HPDE6-E6E7 (cell line): Measurements from ENCODE around the gene TAX1BP3.

ENCODE experiments used
- DNase-seq: peaks from one replicate; pipeline ENCODE4 v3.0.0; 2011; ENCODE audit warnings: missing footprints; ENCODE audit errors: extremely low spot score

The TAX1BP3 gene

DNA sequence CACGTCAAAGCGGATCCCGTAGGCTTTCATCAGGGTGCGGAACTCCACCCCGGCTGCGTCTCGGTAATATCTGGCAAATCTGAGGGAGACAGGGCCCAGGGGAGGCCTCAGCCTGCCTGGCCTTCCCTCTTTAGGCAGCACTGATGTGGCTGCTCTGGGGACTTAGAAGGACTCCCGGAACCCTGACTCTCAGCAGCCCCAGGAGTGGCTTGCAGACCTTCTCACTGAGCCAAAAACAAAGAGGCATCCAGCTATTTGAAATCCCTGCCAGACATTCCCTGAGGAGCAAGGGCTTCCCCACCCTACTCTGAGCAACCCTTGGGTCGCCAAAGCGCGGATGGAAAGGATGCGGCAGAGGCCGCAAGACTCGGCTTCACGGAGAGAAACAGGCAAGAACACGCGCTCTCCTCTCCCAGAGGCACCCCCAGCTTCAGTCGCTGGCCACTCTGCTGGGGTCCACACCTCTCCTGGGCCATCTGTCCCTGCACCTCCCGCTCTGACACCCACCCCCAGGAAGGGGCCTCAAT is 19.7 kb upstream of the TAX1BP3 start:
- DNase-seq, result no peak

- no peak for DNase-seq
These were observed 16.8 kb upstream of the TAX1BP3 start for GRCh38 chr17:3685174-3685573.

- peak; percentile 55 for DNase-seq
These were observed 14.7 kb upstream of the TAX1BP3 start for GRCh38 chr17:3683054-3683511.

DNA sequence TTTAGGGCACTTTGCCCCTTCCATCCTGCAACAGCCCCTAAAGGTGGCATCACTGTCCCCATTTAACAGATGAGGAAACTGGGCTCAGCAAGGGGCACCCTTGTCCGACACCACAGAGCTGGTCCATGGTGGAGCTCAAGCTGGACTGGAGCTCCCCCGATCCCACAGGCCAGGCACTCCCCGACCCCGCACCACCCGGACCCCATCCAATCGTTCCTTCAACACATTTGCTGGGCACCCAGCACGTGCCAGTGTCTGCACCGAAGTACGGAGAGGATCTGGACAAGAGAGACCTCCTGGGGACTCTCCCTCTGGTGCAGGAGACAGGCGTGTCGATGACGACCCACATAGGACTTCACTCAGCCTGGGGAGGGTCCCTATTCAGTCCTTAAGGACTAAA is 13.7 kb upstream of the TAX1BP3 start:
- DNase-seq, result no peak

DNA sequence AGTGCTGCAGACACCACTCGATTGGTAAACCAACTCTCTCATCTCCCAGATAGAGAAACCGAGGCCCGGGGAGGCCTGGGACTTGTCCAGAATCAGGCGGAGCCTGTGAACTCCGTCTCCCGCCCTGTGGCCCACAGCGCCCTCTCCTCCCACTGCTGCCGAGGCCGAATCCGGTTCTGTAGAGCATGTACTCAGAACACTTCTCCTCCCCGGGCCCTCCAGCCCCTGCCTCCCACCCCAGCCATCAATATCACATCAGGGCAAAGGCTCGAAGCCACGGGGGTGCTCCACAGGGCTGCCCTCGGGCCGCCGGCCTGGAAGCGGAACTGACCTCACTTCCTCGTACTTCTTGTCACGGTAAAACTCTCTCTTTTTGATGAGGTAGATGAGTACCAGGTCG is 13.2 kb upstream of the TAX1BP3 start:
- DNase-seq, result no peak

DNA sequence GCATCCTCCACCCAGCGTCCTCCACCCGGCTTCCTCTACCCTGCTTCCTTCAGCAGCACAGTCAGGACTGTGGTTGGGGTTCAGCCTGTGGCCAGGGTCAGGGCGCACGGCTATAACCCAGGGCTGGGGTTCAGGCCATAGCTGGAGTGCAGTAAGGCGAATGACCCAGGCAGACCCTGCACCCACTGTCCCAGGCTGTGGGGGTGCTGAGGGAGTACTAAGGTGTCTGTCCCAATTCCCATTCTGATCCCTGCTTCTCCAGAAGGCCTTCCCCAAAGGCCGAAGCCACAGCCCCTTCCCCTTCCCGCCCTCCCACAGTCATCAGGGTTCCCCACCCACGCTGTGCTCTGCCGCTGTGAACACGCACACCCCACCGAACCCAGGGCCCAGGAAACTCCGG is 12.7 kb upstream of the TAX1BP3 start:
- no peak for DNase-seq

DNA sequence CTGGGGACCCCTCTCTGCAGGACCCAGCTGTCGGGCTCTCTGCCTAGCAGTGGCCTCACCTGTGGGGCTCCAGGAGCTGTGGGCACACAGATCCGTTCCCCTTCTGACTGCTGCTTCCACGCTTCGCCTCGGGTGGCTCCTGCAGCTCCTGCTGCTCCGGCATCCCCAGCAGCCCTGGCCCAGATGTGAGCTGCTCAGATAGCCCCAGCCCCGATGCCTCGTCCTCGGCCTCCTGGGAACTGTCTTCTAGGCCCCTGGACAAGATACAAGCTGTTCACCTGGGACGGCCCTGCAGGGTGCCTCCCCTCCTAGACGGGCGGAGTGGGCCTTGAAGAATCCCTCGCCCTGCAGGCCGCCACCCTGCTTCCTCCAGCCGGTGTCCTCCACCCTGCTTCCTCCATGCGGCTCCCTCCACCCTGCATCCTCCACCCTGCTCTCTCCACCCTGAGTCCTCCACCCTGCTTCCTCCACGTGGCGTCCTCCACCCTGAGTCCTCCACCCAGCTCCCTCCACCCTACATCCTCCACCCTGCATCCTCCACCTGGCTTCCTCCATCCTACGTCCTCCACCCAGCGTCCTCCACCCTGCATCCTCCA is 11.3 kb upstream of the TAX1BP3 start:
- DNase-seq, result no peak

- no peak for DNase-seq
These were observed 10.6 kb upstream of the TAX1BP3 start for GRCh38 chr17:3678821-3679530.

DNA sequence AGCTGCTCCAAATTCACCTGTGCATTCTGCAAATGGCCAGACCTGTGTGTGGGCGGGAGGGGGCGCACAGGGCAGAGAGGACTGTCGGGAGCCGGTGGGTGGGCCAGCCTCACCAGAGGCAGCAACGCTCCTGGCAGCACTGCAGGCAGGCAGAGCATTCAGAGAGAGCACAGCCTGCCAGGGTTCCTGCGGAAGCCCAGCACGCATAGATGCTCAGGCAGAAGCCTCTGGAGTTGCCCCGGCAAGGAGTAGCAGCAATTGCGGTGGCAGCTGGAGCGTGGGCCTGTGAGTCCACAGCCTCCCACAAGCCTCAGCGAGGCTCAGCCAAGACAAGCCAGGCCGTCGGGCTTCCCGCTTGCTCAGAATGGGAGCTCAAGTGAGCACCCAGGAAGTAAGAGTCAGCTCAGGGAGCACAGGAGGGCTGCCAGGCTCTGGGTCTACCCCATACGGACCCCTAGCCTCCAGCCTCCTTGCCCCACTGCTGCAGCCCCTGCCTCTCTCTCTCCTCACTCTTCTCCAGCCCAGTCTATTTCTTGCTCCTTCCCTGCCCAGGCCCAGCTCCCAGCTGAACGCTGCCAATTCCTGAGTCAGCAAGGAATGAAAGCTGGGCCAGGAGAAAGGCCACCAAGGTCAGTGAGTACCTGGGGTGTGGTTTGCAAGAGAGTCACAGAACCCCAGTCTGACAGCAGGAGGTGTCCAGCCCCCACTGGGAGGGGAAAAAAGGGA is 9.9 kb upstream of the TAX1BP3 start:
- no peak for DNase-seq

- DNase-seq, result no peak
These were observed 7.5 kb upstream of the TAX1BP3 start for GRCh38 chr17:3675886-3676285.

GRCh38 chr17:3672571-3672970 is 4.2 kb upstream of the TAX1BP3 start:
- no peak for DNase-seq

DNA sequence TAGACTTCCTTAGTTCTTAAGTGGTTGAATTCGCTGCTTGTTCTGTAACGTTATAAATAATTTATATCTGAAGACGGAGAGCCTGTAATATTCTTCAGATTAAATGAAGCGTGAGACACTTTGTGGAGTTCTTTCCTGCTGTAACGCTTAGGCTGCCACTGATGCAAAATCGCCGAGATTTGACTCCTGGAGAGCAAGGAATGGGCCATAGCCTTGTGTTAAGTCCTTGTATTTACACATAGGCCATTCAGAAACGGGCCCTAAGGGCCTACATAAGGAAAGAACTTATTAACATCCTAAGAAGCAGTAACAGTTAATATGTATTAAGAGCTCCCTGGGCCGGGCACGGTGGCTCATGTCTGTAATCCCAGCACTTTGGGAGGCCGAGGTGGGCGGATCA is 1.2 kb upstream of the TAX1BP3 start:
- DNase-seq, result no peak

- no peak for DNase-seq
These were observed 638 bp upstream of the TAX1BP3 start for GRCh38 chr17:3669085-3669347.

- peak; percentile 95 for DNase-seq
These were observed 756 bp downstream of the TAX1BP3 start for GRCh38 chr17:3667366-3668278.

- no peak for DNase-seq
These were observed 1.9 kb downstream of the TAX1BP3 start for GRCh38 chr17:3666516-3666915.

GRCh38 chr17:3665834-3666233 is 2.5 kb downstream of the TAX1BP3 start:
- DNase-seq, result no peak

DNA sequence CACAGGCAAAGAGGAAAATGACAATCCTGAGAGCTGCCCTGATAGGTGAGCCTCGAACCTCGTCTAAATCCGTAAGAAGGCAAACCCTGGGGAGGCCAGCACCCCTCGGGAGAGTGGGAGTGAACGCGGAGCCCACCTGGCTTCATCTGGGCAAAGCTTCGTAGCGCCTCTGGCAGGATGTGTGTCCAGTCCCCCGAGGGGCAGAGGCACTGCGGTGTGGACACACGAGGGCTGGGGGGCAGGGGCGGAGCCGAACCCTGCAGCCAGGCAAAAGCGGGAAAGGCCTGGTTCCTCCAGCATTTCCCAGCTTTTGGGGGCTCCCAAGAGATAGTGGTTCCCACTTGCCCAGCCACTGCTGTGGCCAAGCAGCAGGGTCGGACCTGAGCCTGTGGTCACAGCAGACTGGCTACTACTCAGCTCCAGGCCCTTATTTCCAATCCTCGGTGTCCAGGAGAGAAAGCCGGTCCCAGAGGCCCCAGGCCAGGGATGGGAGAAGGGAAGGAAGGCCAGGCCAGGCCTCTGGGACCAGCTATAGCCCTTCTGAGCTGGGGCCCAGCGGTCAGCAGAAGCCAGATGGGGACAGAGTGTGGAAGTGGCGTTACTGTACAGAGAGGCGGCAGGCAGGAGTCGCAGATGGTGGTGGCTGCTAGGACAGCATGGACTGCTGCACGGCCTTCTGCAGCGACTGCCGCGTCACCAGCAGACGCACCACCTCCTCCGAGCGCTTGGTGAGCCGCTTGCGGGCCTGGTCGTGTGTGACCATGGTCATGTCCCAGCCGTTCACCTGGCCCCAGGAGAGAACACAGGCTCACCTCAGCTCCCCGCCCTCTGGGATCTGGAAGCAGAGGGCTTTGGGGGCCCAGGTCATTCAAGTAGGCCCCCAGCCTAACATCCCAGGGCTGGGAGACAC is 5.0 kb downstream of the TAX1BP3 start:
- no peak for DNase-seq

- DNase-seq, result no peak
These were observed 8.0 kb downstream of the TAX1BP3 start for GRCh38 chr17:3660311-3660891.

GRCh38 chr17:3659541-3660111 is 8.8 kb downstream of the TAX1BP3 start:
- peak; percentile 71 for DNase-seq

- DNase-seq, result no peak
These were observed 9.5 kb downstream of the TAX1BP3 start for GRCh38 chr17:3658784-3659449.
